ENCODE data around the gene RFNG.

The RFNG gene

GRCh38 chr17:82072827-82073226 lies 21.2 kb upstream of the RFNG start:
- H3K27me3 ChIP-seq (ENCODE audit: insufficient read depth, poor library complexity, severe bottlenecking), result no peaks in the 10 kb centered on the region
- no peak overlapping the region for H3K27ac ChIP-seq (replicated peaks)
- no peak overlapping the region for H3K4me3 ChIP-seq (replicated peaks; ENCODE audit: insufficient read depth, low read length)
- TF ChIP-seq GABPA (IDR thresholded peaks at IDR 0.05; ENCODE audit: low read depth), result no peak
- TF ChIP-seq, protein P1, sequence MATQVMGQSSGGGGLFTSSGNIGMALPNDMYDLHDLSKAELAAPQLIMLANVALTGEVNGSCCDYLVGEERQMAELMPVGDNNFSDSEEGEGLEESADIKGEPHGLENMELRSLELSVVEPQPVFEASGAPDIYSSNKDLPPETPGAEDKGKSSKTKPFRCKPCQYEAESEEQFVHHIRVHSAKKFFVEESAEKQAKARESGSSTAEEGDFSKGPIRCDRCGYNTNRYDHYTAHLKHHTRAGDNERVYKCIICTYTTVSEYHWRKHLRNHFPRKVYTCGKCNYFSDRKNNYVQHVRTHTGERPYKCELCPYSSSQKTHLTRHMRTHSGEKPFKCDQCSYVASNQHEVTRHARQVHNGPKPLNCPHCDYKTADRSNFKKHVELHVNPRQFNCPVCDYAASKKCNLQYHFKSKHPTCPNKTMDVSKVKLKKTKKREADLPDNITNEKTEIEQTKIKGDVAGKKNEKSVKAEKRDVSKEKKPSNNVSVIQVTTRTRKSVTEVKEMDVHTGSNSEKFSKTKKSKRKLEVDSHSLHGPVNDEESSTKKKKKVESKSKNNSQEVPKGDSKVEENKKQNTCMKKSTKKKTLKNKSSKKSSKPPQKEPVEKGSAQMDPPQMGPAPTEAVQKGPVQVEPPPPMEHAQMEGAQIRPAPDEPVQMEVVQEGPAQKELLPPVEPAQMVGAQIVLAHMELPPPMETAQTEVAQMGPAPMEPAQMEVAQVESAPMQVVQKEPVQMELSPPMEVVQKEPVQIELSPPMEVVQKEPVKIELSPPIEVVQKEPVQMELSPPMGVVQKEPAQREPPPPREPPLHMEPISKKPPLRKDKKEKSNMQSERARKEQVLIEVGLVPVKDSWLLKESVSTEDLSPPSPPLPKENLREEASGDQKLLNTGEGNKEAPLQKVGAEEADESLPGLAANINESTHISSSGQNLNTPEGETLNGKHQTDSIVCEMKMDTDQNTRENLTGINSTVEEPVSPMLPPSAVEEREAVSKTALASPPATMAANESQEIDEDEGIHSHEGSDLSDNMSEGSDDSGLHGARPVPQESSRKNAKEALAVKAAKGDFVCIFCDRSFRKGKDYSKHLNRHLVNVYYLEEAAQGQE (IDR thresholded peaks at IDR 0.05; ENCODE audit: insufficient replicate concordance, low read depth), result no peak
- TF ChIP-seq POLR2AphosphoS5 (IDR thresholded peaks at IDR 0.05; ENCODE audit: low read depth), result no peak
- TF ChIP-seq, protein P2, sequence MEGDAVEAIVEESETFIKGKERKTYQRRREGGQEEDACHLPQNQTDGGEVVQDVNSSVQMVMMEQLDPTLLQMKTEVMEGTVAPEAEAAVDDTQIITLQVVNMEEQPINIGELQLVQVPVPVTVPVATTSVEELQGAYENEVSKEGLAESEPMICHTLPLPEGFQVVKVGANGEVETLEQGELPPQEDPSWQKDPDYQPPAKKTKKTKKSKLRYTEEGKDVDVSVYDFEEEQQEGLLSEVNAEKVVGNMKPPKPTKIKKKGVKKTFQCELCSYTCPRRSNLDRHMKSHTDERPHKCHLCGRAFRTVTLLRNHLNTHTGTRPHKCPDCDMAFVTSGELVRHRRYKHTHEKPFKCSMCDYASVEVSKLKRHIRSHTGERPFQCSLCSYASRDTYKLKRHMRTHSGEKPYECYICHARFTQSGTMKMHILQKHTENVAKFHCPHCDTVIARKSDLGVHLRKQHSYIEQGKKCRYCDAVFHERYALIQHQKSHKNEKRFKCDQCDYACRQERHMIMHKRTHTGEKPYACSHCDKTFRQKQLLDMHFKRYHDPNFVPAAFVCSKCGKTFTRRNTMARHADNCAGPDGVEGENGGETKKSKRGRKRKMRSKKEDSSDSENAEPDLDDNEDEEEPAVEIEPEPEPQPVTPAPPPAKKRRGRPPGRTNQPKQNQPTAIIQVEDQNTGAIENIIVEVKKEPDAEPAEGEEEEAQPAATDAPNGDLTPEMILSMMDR (IDR thresholded peaks at IDR 0.05; ENCODE audit: insufficient read depth, low read length), result no peak
- TF ChIP-seq SPI1 (IDR thresholded peaks at IDR 0.05; ENCODE audit: borderline replicate concordance, low read depth), result no peak
- no peak for DNase-seq (ENCODE audit: low read depth in 1 of 2, low spot score in 1 of 2)

DNA sequence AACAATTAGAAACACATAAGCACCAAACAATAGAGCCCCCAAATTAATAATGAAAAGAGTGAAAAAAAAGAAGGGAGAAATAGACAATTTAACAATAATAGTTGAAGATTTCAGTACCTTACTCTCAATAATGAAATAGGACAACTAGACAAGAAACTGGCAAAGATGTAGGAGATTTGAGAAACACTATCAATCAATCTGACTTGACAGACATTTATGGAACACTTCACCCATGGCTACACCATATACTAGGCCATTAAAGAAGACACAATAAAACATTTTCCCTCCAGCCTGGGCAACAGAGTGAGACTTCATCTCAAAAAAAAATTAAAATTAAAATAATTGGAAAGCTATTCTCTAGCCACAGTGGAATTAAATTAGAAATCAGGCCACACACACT lies 19.0 kb upstream of the RFNG start:
- TF ChIP-seq GABPA (IDR thresholded peaks at IDR 0.05; ENCODE audit: low read depth) (no peak), SPI1 (IDR thresholded peaks at IDR 0.05; ENCODE audit: borderline replicate concordance, low read depth) (no peak), POLR2AphosphoS5 (IDR thresholded peaks at IDR 0.05; ENCODE audit: low read depth) (no peak)
- TF ChIP-seq, protein P1 (IDR thresholded peaks at IDR 0.05; ENCODE audit: insufficient replicate concordance, low read depth), result no peak
- TF ChIP-seq, protein P2 (IDR thresholded peaks at IDR 0.05; ENCODE audit: insufficient read depth, low read length), result no peak
- Histone ChIP-seq H3K27me3 (ENCODE audit: insufficient read depth, poor library complexity, severe bottlenecking) (no peaks in the 10 kb centered on the region), H3K27ac (replicated peaks) (no peak overlapping the region), H3K4me3 (replicated peaks; ENCODE audit: insufficient read depth, low read length) (no peak overlapping the region)
- DNase-seq (ENCODE audit: low read depth in 1 of 2, low spot score in 1 of 2), result no peak

GRCh38 chr17:82065638-82066303 lies 14.2 kb upstream of the RFNG start, which contains the start of gene DUS1L:
DUS1L (minus strand) TSS chr17:82065804; CDS start chr17:82065059, 745 bp downstream.
- Histone ChIP-seq H3K27ac (replicated peaks) (peak within 1 kb of the TSS; percentile 76), H3K27me3 (ENCODE audit: insufficient read depth, poor library complexity, severe bottlenecking) (no peaks in the 10 kb centered on the region), H3K4me3 (replicated peaks; ENCODE audit: insufficient read depth, low read length) (peak within 1 kb of the TSS; percentile 96)
- DNase-seq (ENCODE audit: low read depth in 1 of 2, low spot score in 1 of 2), result peak in 1 of 2 experiments; percentile 50
- TF ChIP-seq, protein P2 (IDR thresholded peaks at IDR 0.05; ENCODE audit: insufficient read depth, low read length), result no peak
- TF ChIP-seq GABPA (IDR thresholded peaks at IDR 0.05; ENCODE audit: low read depth), result peak; percentile 96
- TF ChIP-seq, protein P1 (IDR thresholded peaks at IDR 0.05; ENCODE audit: insufficient replicate concordance, low read depth), result no peak
- peak; percentile 71 for TF ChIP-seq POLR2AphosphoS5 (IDR thresholded peaks at IDR 0.05; ENCODE audit: low read depth)
